ENCODE measurements around the gene DEF6.
A peak's percentile ranks its signal among the peaks of the same experiment; 100 is the strongest.

The DEF6 gene

DNA sequence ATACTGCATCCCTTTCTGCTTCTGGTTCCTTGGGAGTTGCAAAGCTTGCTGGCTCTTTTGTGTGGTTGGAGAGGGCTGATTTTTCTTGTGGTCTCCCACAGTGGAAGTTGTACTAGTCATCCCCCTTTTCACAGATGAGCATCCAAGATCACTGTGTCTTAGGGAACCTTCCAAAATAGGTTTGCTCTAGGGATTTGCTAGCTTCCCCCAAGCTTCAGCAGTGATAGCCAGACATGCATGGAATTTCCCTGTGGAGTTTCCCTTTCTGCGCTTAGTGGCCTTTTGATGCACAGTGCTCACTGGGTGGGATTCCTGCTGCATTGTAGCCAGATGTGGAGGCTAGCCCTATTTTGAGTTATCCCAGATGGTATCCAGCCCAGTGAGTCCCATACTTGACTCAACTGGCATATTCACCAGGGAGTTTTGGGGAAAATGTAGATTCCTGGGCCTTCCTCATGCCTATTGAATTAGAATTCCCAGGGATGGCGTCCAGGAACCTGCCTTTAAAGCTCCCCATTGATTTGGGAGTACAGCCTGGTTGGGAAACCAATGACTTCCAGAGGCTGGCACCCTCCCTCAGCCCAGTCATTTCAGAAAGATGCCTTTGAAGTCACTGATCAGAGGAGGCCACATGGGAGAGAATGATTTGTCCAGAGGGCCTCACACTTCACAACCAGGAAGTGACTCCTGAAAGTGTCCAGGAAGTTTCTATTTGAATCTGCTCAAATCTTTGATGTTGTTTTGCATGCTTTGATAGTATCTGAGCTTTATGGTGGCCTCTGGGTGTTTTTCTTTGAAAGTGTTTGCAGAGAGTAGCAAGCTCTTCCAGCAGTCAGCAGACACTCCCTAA is 70.6 kb downstream of the DEF6 start:
- DNase-seq (ENCODE audit: low read depth), result peak; percentile 50
- TF ChIP-seq, protein P1, sequence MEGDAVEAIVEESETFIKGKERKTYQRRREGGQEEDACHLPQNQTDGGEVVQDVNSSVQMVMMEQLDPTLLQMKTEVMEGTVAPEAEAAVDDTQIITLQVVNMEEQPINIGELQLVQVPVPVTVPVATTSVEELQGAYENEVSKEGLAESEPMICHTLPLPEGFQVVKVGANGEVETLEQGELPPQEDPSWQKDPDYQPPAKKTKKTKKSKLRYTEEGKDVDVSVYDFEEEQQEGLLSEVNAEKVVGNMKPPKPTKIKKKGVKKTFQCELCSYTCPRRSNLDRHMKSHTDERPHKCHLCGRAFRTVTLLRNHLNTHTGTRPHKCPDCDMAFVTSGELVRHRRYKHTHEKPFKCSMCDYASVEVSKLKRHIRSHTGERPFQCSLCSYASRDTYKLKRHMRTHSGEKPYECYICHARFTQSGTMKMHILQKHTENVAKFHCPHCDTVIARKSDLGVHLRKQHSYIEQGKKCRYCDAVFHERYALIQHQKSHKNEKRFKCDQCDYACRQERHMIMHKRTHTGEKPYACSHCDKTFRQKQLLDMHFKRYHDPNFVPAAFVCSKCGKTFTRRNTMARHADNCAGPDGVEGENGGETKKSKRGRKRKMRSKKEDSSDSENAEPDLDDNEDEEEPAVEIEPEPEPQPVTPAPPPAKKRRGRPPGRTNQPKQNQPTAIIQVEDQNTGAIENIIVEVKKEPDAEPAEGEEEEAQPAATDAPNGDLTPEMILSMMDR (IDR thresholded peaks at IDR 0.05; ENCODE audit: low read length, missing control alignments), result no peak
- H3K4me3 ChIP-seq (replicated peaks; ENCODE audit: low read depth, low read length), result no peak overlapping the region

DNA sequence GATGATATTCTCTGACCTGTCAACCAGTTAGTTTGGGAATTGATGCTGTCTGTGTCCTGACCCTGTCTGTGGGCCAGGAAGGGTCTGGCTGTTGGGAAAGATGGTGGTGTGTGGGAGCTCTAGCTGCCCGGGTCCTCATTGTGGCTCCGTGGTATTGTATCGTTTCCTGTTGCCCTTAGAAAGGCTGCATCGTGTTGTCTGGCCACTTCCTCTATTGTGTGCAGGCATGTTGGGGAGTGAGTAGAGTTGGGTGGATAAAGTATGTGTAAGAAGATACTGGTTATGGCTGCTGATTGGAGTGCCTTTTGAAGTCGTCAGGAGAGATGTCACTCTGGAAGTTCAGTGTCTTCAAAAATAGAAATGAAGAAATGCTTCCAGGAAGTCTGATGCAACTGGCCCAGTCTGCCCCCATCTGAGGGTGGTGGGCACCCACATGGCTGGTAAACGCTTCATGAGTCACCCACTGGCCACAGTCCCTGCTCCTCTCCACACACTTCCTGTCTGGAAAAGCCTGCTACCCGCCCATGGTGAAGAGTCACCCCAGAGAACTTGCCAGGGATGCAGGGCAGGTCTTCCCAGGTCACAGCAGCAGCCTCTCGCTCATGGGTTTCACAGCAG is 72.6 kb downstream of the DEF6 start:
- TF ChIP-seq, protein P1 (IDR thresholded peaks at IDR 0.05; ENCODE audit: low read length, missing control alignments), result no peak
- H3K4me3 ChIP-seq (replicated peaks; ENCODE audit: low read depth, low read length), result no peak overlapping the region
- DNase-seq (ENCODE audit: low read depth), result peak; percentile 95

DNA sequence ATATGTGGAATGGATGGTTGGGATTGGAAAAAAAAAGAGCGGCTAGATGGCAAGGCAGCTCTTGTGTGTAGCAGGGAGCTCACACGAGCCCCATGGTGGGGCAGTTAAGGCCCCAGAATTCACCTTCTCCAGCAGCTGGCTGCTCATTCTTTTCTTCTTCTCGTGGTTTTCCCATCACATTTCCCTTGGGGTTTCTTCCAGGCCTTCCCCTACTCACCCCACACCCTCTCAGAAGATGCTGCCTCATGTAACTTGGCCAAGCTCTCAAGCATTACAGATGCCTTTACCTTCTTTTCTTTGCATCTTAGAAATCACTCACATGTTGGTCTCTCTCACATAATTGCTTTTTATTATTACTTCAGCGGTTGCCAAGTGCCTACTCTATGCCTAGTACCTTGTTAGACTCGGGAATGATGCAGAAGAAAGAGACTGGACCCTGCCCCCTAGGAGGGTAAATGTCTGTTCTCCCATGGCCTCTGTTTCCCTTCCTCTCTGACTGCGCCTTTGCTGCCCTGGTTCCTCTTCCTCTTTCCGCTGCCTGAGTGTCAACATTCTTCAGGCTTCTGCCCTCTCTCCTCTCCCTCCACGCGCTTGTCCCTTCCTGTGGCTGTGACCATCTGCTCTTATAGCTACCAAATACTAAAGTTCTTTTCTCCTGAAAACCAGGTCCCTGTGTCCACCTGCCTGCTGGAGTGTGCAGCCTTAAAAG is 73.3 kb downstream of the DEF6 start:
- TF ChIP-seq, protein P1 (IDR thresholded peaks at IDR 0.05; ENCODE audit: low read length, missing control alignments), result no peak
- no peak for DNase-seq (ENCODE audit: low read depth)
- H3K4me3 ChIP-seq (replicated peaks; ENCODE audit: low read depth, low read length), result no peak overlapping the region

All from fibroblast of pulmonary artery (primary cell).